Adrenal gland (tissue), 12 donors: Measurements from ENCODE around the gene KDM4C. TPM values are rescaled to one million over a fixed set of nuclear protein-coding genes. Genes with fewer than 3 reads are reported as not detected.
A peak's percentile ranks its signal among the peaks of the same experiment; 100 is the strongest.
"Not testable (repeated sequence)": the region's sequence is repeated elsewhere in the genome, so short reads cannot be mapped to it uniquely, and the experiment has no call there.

Experiments used
- DNase-seq, 7 donors: peaks; one replicate each; pipeline ENCODE4 v3.0.0-alpha.2; 2019 to 2020
- H3K27ac ChIP-seq, 5 donors: fragments of 200-600 bp; sonication (generic) in 4 of 5; 1 replicate in 3 of 5; 2 replicates in 2 of 5; pipeline versions ENCODE4 v1.5.1 to v1.8.0; 2016 to 2020; ENCODE audit warnings: mild to moderate bottlenecking in 1 of 5
- H3K27me3 ChIP-seq: fragments of 200-600 bp; 2 replicates; pipeline ENCODE4 v1.8.0; 2021
- H3K36me3 ChIP-seq, 2 donors: fragments of 200-600 bp; replicated peaks in 1 of 2; 1 replicate in 1 of 2; 2 replicates in 1 of 2; pipeline versions ENCODE4 v1.5.1 to v1.8.0; 2018 to 2022
- H3K4me1 ChIP-seq, 2 donors: fragments of 200-600 bp; replicated peaks in 1 of 2; 1 replicate in 1 of 2; 2 replicates in 1 of 2; pipeline versions ENCODE4 v1.5.1 to v1.8.0; 2018 to 2021
- H3K4me3 ChIP-seq, 4 donors: fragments of 200-600 bp; sonication (generic) in 3 of 4; one replicate each; pipeline ENCODE4 v1.5.1; 2016 to 2018
- H3K9me3 ChIP-seq, 3 donors: fragments of 200-600 bp; sonication (generic) in 1 of 3; replicated peaks in 1 of 3; 1 replicate in 2 of 3; 2 replicates in 1 of 3; pipeline versions ENCODE4 v1.5.1 to v1.8.0; 2016 to 2021
- POLR2A ChIP-seq, 2 donors: fragments of 450-650 bp; IDR thresholded peaks; one replicate each; pipeline ENCODE4 v1.6.1; 2017; ENCODE audit warnings: antibody characterized with exemption in 2 of 2, mild to moderate bottlenecking in 2 of 2, moderate library complexity in 1 of 2
- WGBS, 4 donors: extraction: QIAGEN DNeasy Blood & Tissue Kit in 2 of 4; methylation state at CpG; one replicate each; pipeline versions ENCODE4 v1.1.5 to v1.1.7; 2013 to 2017; 5-methylcytosine and 5-hydroxymethylcytosine counted together
- intact Hi-C, 2 donors: fragments of 100-400 bp; cut with DNase I; formaldehyde crosslinking; loops; one replicate each; pipeline versions ENCODE4 v1.14.1 to v1.15.0; 2022 to 2023
- polyA plus RNA-seq, 3 donors: library from polyadenylated mRNA; stranded (reverse); fragments of 200-250 nt in 2 of 3; fragments of 350-450 nt in 1 of 3; fragmentation: Illumina TruSeq in 1 of 3; extraction: RNeasy Lipid Tissue Mini Kit (QIAGEN cat#74804) in 1 of 3; gene quantifications; one replicate each; pipeline ENCODE4 v1.2.3, GENCODE V29; 2013 to 2014
- total RNA-seq, 9 donors: library from RNA; depleted of rRNA in 4 of 9; stranded (reverse); fragments of >200 nt in 4 of 9; fragments of 120-200 nt in 1 of 9; fragmentation: NEBNext Ultra II Directional in 1 of 9; extraction: Animal tissue kit (Norgen Biotek cat#: 25700) in 1 of 9; gene quantifications; one replicate each; pipeline versions ENCODE4 v1.1.0 to v1.2.4, GENCODE V29; 2013 to 2023
- TF ChIP-seq, protein P1 (sequence below), 6 experiments: fragments of 450-650 bp in 4 of 6; fragments of 200-600 bp in 2 of 6; sonication (generic) in 1 of 6; IDR thresholded peaks; 1 replicate in 5 of 6; 2 replicates in 1 of 6; pipeline versions ENCODE4 v1.5.1 to v1.8.0; 2016 to 2021; ENCODE audit warnings: antibody characterized with exemption in 6 of 6, mild to moderate bottlenecking in 2 of 6, moderate library complexity in 1 of 6
- donor health status: healthy with polysubstance abuse.
- donor health status: Bipolar disorder and iron deficiency.
- donor health status: DM: yes; HTN: yes; CAD: no.
- donor health status: DM: no; HTN: no; CAD: no.
- donor health status: DM: no; HTN: no; CAD: no.
- donor health status: DM: yes; HTN: yes; CAD: no.

Gene KDM4C
- total and polyA plus RNA-seq, 12 donors, result 7.9 to 33.4 (median 23.3) TPM

- H3K27ac ChIP-seq, result no peak overlapping the region
- H3K4me3 ChIP-seq, result no peak overlapping the region
- peak in 1 of 7 donors; percentile 23 for DNase-seq
- no peaks in the 10 kb centered on the region for H3K4me1 ChIP-seq
- no peak for TF ChIP-seq POLR2A (IDR thresholded peaks at IDR 0.05)
- TF ChIP-seq, protein P1, sequence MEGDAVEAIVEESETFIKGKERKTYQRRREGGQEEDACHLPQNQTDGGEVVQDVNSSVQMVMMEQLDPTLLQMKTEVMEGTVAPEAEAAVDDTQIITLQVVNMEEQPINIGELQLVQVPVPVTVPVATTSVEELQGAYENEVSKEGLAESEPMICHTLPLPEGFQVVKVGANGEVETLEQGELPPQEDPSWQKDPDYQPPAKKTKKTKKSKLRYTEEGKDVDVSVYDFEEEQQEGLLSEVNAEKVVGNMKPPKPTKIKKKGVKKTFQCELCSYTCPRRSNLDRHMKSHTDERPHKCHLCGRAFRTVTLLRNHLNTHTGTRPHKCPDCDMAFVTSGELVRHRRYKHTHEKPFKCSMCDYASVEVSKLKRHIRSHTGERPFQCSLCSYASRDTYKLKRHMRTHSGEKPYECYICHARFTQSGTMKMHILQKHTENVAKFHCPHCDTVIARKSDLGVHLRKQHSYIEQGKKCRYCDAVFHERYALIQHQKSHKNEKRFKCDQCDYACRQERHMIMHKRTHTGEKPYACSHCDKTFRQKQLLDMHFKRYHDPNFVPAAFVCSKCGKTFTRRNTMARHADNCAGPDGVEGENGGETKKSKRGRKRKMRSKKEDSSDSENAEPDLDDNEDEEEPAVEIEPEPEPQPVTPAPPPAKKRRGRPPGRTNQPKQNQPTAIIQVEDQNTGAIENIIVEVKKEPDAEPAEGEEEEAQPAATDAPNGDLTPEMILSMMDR (IDR thresholded peaks at IDR 0.05), result no peak
- intact Hi-C loops, result no loop called here
- no peaks in the 10 kb centered on the region for H3K9me3 ChIP-seq
- H3K36me3 ChIP-seq, result no peaks in the 10 kb centered on the region
- H3K27me3 ChIP-seq, result no peaks in the 10 kb centered on the region
- 82 to 100% (median 98%) methylated on average over 4 of the region's 4 CpGs for WGBS, 4 donors
Measured at GRCh38 chr9:6802926-6803325, 45.2 kb downstream of the KDM4C start.

- Histone ChIP-seq H3K4me3 (no peak overlapping the region), H3K27me3 (no peaks in the 10 kb centered on the region), H3K27ac (no peak overlapping the region), H3K4me1 (no peaks in the 10 kb centered on the region), H3K9me3 (no peaks in the 10 kb centered on the region), H3K36me3 (no peaks in the 10 kb centered on the region)
- DNase-seq, result peak; percentile 42 to 81 (median 73)
- TF ChIP-seq, protein P1 (IDR thresholded peaks at IDR 0.05), result no peak
- WGBS, 4 donors, result 30 to 46% (median 36%) methylated on average over 1 of the region's 1 CpG
- intact Hi-C loops, result no loop called here
Measured at GRCh38 chr9:6805532-6805931, 47.8 kb downstream of the KDM4C start.

DNA sequence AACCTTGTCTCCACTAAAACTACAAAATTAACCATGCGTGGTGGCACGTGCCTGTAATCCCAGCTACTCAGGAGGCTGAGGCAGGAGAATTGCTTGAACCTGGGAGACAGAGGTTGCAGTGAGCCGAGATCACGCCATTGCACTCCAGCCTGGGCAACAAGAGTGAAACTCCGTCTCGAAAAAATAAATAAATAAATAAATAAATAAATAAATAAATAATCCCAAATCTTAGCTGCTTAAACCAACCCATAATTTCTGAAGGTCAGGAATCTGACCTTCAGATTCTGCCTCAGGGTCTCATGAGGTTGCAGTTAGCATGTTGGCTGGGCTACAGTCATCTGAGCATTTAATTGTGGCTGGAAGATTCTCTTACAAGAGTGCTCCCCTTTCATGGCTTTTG, 48.5 kb downstream of the KDM4C start:
- H3K27me3 ChIP-seq, intact Hi-C loops, H3K4me1 ChIP-seq, H3K4me3 ChIP-seq, H3K27ac ChIP-seq, H3K9me3 ChIP-seq, DNase-seq, H3K36me3 ChIP-seq: not testable (repeated sequence)
- WGBS, 4 donors, result 90 to 100% (median 99%) methylated on average over 6 of the region's 6 CpGs

DNA sequence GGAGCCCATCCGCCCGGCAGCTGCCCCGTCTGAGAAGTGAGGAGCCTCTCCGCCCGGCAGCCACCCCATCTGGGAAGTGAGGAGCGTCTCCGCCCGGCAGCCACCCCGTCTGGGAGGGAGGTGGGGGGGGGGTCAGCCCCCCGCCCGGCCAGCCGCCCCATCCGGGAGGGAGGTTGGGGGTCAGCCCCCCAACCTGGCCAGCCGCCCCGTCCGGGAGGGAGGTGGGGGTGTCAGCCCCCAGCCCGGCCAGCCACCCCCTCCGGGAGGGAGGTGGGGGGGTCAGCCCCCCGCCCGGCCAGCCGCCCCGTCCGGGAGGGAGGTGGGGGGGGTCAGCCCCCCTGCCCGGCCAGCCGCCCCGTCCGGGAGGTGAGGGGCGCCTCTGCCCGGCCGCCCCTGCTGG, 49.9 kb downstream of the KDM4C start:
- DNase-seq, intact Hi-C loops, H3K27me3 ChIP-seq, H3K27ac ChIP-seq, H3K9me3 ChIP-seq, H3K4me3 ChIP-seq, H3K36me3 ChIP-seq, H3K4me1 ChIP-seq: not testable (repeated sequence)
- 92 to 100% (median 93%) methylated on average over 3 to 19 of the region's 30 CpGs; no CpG with 5 or more reads in 1 of the 4 donors for WGBS, 4 donors

DNA sequence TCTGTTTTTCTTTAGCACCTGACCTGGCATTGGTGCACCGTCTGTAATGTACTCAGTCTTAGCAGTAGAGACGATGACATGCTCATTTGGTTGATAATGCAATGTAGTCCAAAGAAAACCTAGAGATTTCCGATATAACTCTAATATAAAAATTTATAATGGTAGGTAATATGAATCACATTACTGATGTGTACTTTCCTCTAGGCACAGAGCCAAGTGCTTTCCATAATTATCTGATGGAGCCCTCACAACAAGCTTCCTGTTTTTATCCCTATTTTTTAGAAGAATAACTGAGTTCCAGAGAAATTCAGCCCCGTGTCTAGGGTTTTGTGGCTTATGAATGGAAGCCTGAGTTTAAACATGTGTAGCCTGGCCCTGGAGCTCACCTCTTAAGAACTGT, 53.7 kb downstream of the KDM4C start:
- H3K27ac ChIP-seq, result no peak overlapping the region
- no peaks in the 10 kb centered on the region for H3K27me3 ChIP-seq
- WGBS, 4 donors, result 68 to 82% (median 73%) methylated on average over 4 of the region's 4 CpGs
- TF ChIP-seq, protein P1 (IDR thresholded peaks at IDR 0.05), result no peak
- TF ChIP-seq POLR2A (IDR thresholded peaks at IDR 0.05), result no peak
- H3K4me3 ChIP-seq, result no peak overlapping the region
- intact Hi-C loops, result no loop called here
- no peaks in the 10 kb centered on the region for H3K9me3 ChIP-seq
- DNase-seq, result peak in 1 of 7 donors; percentile 18
- no peaks in the 10 kb centered on the region for H3K4me1 ChIP-seq
- H3K36me3 ChIP-seq, result no peaks in the 10 kb centered on the region
